GM18505 (cell line): ENCODE measurements around the gene CDC25A.

Source experiments
- ATAC-seq: cut with Tn5 transposase; IDR thresholded peaks from one replicate; pipeline ENCODE4 v1.9.1; 2021; ENCODE audit not compliant: unreplicated experiment
- POLR2A ChIP-seq: IDR thresholded peaks from 4 replicates; pipeline ENCODE4 v1.6.1; 2011; ENCODE audit warnings: borderline replicate concordance; ENCODE audit not compliant: insufficient read depth, insufficient read length; ENCODE audit errors: extremely low read depth

The CDC25A gene

DNA sequence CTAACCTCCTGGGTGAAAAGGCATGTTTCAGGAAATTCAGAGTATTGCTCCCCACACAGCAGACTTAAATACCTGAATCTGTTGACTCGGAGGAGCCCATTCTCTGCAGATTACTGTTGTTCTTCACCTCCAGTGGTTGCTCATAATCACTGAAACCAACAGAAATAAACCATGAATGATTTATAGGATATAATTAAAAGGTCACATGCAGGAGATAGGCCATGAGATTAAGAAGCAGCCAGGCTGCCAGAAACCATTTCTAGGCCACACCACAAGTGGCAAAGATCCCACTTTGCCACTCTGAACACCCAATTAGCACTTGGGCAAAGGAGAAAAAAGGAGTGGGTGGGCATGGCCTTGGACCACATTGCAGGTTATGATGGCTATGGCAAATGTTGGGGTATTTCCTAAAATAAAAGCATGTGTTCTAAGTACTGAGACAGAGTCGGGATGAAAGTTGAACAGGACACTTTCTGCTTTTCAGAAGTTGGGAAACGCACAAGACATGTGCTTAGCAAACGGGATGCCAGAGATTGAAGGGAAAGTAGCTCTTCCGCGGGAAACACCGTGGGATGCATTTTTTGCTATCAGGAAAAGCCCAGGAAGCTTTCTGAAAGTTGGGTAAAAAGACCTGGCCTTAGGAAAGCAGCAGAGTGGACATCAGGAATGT is 1.5 kb downstream of the CDC25A start:
- ATAC-seq: no peak
- no peak for TF ChIP-seq POLR2A

- TF ChIP-seq POLR2A: no peak
- no peak for ATAC-seq
Observed at GRCh38 chr3:48185129-48185528, 3.1 kb downstream of the CDC25A start.

- ATAC-seq: no peak
- TF ChIP-seq POLR2A: no peak
Observed at GRCh38 chr3:48184299-48184698, 3.9 kb downstream of the CDC25A start.

DNA sequence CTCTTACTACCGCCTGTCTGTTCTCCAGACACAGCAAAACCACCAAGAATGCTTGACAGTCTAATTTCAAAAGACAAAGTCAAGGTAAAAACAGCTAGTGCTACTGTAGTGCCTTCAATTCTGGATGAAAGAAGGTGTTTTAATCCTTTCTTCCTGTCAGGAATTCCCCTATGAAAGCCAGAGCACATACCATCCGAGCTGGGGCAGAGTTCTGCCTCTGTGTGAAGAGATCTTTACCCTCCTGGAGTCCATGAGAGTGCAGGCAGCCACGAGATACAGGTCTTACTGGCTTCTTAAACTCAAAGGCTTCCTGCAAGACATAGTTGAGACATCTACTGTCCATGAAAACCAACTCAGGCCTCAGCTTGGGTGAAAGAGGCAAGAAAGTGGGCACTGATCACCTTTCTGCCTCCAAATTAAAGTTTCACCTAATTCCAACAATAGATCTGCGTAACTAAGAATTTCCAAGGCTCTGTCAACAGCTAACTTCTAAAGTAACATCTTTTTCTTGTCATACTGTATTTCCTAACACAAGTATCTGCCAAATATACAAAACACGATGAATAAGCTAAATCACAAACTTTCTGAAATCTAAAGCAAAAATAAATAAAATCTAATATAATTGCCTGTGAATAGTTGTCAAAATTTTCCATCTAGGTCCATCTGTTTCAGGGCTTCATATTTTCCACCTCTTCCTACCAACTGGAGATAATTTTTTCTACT is 7.5 kb downstream of the CDC25A start:
- TF ChIP-seq POLR2A: no peak
- ATAC-seq: no peak

GRCh38 chr3:48180021-48180420 is 8.2 kb downstream of the CDC25A start:
- no peak for ATAC-seq
- no peak for TF ChIP-seq POLR2A

- ATAC-seq: no peak
- no peak for TF ChIP-seq POLR2A
Observed at GRCh38 chr3:48178072-48178471, 10.1 kb downstream of the CDC25A start.

DNA sequence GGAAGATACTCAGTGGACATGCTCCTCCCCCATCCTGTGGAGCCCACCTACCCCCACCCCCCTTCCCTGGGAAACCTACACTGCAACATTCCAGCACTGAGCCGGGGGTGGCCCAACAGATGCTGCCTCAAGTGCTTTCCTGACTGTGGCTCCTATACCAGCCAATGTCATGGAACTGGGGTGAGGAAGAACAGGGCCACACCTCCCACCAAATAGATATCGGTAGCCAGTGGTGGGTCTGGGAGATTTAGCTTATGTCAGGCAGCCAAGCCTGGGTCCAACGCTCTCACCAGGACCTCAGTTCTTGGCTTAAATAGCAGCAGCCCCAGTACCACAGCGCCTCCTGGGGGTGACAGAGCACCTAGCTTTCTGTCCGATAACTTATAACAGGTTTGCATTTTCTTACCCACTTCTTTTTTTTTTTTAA is 30.3 kb downstream of the CDC25A start:
- no peak for TF ChIP-seq POLR2A
- ATAC-seq: no peak

- no peak for TF ChIP-seq POLR2A
- ATAC-seq: no peak
Observed at GRCh38 chr3:48157202-48157840, 30.9 kb downstream of the CDC25A start.

DNA sequence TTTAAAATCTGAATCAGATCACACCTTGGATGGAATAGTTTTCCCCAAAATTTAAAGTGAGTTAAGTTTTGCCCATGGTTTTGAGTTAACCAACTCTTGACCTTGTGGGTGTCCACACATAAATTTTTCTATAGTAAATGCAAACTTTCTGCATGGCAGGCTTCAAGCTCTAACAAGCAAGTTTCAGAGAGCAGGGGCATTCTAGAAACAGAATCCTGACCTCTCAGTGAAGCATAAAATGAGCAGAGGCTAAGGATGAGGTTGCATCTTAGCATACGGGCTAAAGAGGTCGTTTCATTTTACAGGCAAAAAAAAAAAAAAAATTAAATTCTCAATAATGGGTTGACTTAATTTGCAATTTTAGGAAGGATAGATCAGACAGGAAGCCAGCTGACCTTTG is 32.1 kb downstream of the CDC25A start:
- no peak for ATAC-seq
- TF ChIP-seq POLR2A: no peak

DNA sequence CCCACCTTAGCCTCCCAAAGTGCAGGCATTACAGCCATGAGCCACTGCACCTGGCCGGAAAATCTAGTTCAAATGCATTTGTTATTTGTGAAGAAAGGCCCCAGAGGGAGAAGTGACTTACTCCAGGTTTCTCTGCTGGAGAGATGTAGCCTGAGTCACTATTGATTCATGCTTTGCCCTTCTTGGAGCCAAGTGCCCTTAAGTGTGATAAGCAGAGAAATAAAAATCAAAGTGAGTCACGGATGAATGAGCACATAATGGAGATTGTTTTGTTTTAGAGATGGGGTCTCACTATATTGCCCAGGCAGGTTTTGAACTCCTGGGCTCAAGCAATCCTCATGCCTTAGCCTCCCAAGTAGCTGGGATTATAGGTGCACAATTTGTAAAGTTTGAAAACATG is 33.1 kb downstream of the CDC25A start:
- no peak for ATAC-seq
- no peak for TF ChIP-seq POLR2A

DNA sequence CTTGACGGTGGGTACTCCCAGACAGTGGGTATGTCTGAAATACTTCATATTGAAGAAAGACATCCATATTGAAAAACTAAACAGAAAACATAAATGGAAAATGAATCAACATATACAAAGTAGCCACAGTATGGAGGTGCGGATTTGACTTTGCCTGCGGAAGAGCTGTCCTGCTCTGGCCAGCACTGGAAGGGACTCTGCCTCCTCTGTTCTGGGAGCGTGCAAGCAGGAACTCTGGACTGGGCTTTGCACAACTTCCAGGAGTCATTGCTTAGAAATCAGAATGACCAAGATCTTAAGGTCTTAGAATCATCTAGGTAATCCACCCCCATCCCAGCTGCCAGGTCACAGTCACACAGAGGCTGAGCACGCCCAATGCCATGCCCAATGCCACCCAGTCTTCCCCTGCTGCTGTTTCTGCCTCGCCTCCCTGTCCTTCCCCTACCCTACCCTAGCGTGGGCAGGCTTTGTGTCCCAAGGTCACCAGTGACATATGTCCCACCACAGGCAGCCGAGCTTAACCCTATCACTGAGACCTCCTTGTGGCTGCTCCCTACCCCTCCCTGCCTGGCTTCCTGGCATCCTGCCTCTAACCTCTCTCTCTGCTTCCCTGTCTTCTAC is 36.3 kb downstream of the CDC25A start:
- no peak for TF ChIP-seq POLR2A
- no peak for ATAC-seq

GRCh38 chr3:48151058-48151806 is 37.0 kb downstream of the CDC25A start:
- ATAC-seq: no peak

GRCh38 chr3:48143992-48144391 is 44.2 kb downstream of the CDC25A start:
- ATAC-seq: no peak
- no peak for TF ChIP-seq POLR2A

More at GRCh38 chr3:48151058-48151806, 37.0 kb downstream of the CDC25A start:
- no peak for TF ChIP-seq POLR2A
